ENCODE results near the gene SPG7.

DNA sequence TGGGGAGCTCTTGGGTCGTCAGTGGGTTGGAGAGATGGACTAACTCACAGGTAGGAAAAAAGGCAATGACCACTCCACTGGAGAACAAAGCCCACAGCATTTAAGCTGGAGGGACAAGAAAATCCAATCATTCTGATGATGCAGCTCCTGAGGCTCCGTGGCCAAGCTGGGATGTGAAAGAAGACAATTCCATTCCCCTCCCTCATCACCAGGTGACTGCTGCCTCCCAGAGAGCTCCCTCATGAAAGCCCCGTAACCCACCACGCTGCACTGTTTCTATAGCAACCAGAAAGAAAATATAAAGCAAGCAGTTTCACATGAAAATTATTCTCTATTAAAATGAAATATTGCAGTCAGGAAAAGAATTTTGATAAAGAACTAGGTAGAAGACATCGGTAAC, 33.1 kb upstream of the SPG7 start:
- TF ChIP-seq FOXK2 (IDR thresholded peaks at IDR 0.05) (no peak), NFRKB (IDR thresholded peaks at IDR 0.05) (no peak), SP1 (IDR thresholded peaks at IDR 0.05) (no peak), SUZ12 (IDR thresholded peaks at IDR 0.05) (no peak), LEF1 (IDR thresholded peaks at IDR 0.05; ENCODE audit: borderline replicate concordance) (no peak)
